ENCODE results near the gene CDK10.

- TF ChIP-seq YY1 (IDR thresholded peaks at IDR 0.05; ENCODE audit: insufficient read depth, insufficient read length) (no peak), ZNF274 (IDR thresholded peaks at IDR 0.05; ENCODE audit: low read depth, low read length) (no peak), SUZ12 (IDR thresholded peaks at IDR 0.05; ENCODE audit: extremely low read depth, insufficient read depth, insufficient read length) (no peak)
Measured at GRCh38 chr16:89732918-89733242, 46.4 kb downstream of the CDK10 start.
